ENCODE results near the gene MLEC. TPM values are rescaled to one million over a fixed set of nuclear protein-coding genes. Genes with fewer than 3 reads are reported as not detected.

Gene MLEC
- 139 and 150 TPM in 2 replicates for total RNA-seq

GRCh38 chr12:120686690-120687577, at the start of gene MLEC:
MLEC (plus strand) TSS chr12:120687149; CDS start chr12:120687297, 148 bp downstream.
- DNase-seq (ENCODE audit: low spot score): peak; percentile 100
- H3K36me3 Mint-ChIP-seq (ENCODE audit: low read depth): peaks cover 3% of the 10 kb centered on the region
- peaks cover 48% of the 10 kb centered on the region for H3K4me1 Mint-ChIP-seq (ENCODE audit: low read depth)
- intact Hi-C loops (cut with micrococcal nuclease): loop anchor here (1.0 to 10.0 kb wide), 16 partner anchors 27 to 1838 kb away; partner anchors contain the start of genes ACADS, CAMKK2, COX6A1 and KNTC1
- H3K27ac Mint-ChIP-seq: peak within 1 kb of the TSS; percentile 86
- H3K9me3 Mint-ChIP-seq: no peaks in the 10 kb centered on the region
- H3K4me3 Mint-ChIP-seq: peak within 1 kb of the TSS; percentile 88
- H3K27me3 Mint-ChIP-seq (ENCODE audit: insufficient read depth): no peaks in the 10 kb centered on the region

GRCh38 chr12:120639771-120640721, 46.9 kb upstream of the MLEC start, which contains the start of gene CABP1:
CABP1 (plus strand) TSS chr12:120640626; CDS start chr12:120640686, 60 bp downstream.
- DNase-seq (ENCODE audit: low spot score): peak; percentile 38
- Mint-ChIP-seq H3K4me1 (ENCODE audit: low read depth) (peaks cover 10% of the 10 kb centered on the region), H3K27me3 (ENCODE audit: insufficient read depth) (peaks cover 45% of the 10 kb centered on the region)

GRCh38 chr12:120640861-120641833, 45.8 kb upstream of the MLEC start:
- DNase-seq (ENCODE audit: low spot score): peak; percentile 49
- H3K36me3 Mint-ChIP-seq (ENCODE audit: low read depth): no peaks in the 10 kb centered on the region
- H3K9me3 Mint-ChIP-seq: no peaks in the 10 kb centered on the region
- H3K27ac Mint-ChIP-seq: no peak overlapping the region
- intact Hi-C loops (cut with micrococcal nuclease): loop anchor here (1.0 to 10.0 kb wide), 4 partner anchors 8 to 454 kb away; no protein-coding TSS in a partner anchor
- peaks cover 10% of the 10 kb centered on the region for H3K4me1 Mint-ChIP-seq (ENCODE audit: low read depth)
- H3K27me3 Mint-ChIP-seq (ENCODE audit: insufficient read depth): peaks cover 45% of the 10 kb centered on the region
- H3K4me3 Mint-ChIP-seq: peak overlapping the region; percentile 66

More at GRCh38 chr12:120639771-120640721, 46.9 kb upstream of the MLEC start, which contains the start of gene CABP1:
- H3K9me3 Mint-ChIP-seq: no peaks in the 10 kb centered on the region
- peak within 1 kb of the TSS; percentile 75 for H3K4me3 Mint-ChIP-seq
- H3K36me3 Mint-ChIP-seq (ENCODE audit: low read depth): no peaks in the 10 kb centered on the region
- intact Hi-C loops (cut with micrococcal nuclease): loop anchor here (2.0 to 10.0 kb wide), 3 partner anchors 55 to 455 kb away; no protein-coding TSS in a partner anchor
- H3K27ac Mint-ChIP-seq: no peak within 1 kb of the TSS

- intact Hi-C loops (cut with micrococcal nuclease): loop anchor here (10.0 kb wide), 2 partner anchors 213 to 453 kb away; no protein-coding TSS in a partner anchor
Measured at GRCh38 chr12:120642121-120642520, 44.8 kb upstream of the MLEC start.

GRCh38 chr12:120642826-120643225, 44.1 kb upstream of the MLEC start:
- Mint-ChIP-seq H3K4me3 (no peak overlapping the region), H3K9me3 (no peaks in the 10 kb centered on the region), H3K36me3 (ENCODE audit: low read depth) (no peaks in the 10 kb centered on the region), H3K27ac (no peak overlapping the region), H3K27me3 (ENCODE audit: insufficient read depth) (peaks cover 41% of the 10 kb centered on the region), H3K4me1 (ENCODE audit: low read depth) (peaks cover 17% of the 10 kb centered on the region)
- DNase-seq (ENCODE audit: low spot score): no peak
- intact Hi-C loops (cut with micrococcal nuclease): loop anchor here (10.0 kb wide), 2 partner anchors 212 to 452 kb away; no protein-coding TSS in a partner anchor

More at GRCh38 chr12:120642121-120642520, 44.8 kb upstream of the MLEC start:
- no peak overlapping the region for H3K27ac Mint-ChIP-seq
- H3K4me1 Mint-ChIP-seq (ENCODE audit: low read depth): peaks cover 15% of the 10 kb centered on the region
- no peaks in the 10 kb centered on the region for H3K9me3 Mint-ChIP-seq
- H3K36me3 Mint-ChIP-seq (ENCODE audit: low read depth): no peaks in the 10 kb centered on the region
- DNase-seq (ENCODE audit: low spot score): no peak
- peak overlapping the region; percentile 66 for H3K4me3 Mint-ChIP-seq
- peaks cover 42% of the 10 kb centered on the region for H3K27me3 Mint-ChIP-seq (ENCODE audit: insufficient read depth)

GRCh38 chr12:120643574-120643973, 43.4 kb upstream of the MLEC start:
- Mint-ChIP-seq H3K27me3 (ENCODE audit: insufficient read depth) (peaks cover 42% of the 10 kb centered on the region), H3K4me3 (no peak overlapping the region)

GRCh38 chr12:120646044-120646443, 40.9 kb upstream of the MLEC start:
- H3K4me3 Mint-ChIP-seq: no peak overlapping the region
- H3K4me1 Mint-ChIP-seq (ENCODE audit: low read depth): peaks cover 19% of the 10 kb centered on the region
- H3K27ac Mint-ChIP-seq: no peak overlapping the region
- peaks cover 52% of the 10 kb centered on the region for H3K27me3 Mint-ChIP-seq (ENCODE audit: insufficient read depth)
- intact Hi-C loops (cut with micrococcal nuclease): loop anchor here (1.0 to 10.0 kb wide), 6 partner anchors 209 to 466 kb away; partner anchors contain the start of genes PLA2G1B and SPPL3
- H3K36me3 Mint-ChIP-seq (ENCODE audit: low read depth): no peaks in the 10 kb centered on the region
- H3K9me3 Mint-ChIP-seq: no peaks in the 10 kb centered on the region
- DNase-seq (ENCODE audit: low spot score): no peak

More at GRCh38 chr12:120643574-120643973, 43.4 kb upstream of the MLEC start:
- intact Hi-C loops (cut with micrococcal nuclease): loop anchor here (10.0 kb wide), 2 partner anchors 211 to 451 kb away; no protein-coding TSS in a partner anchor
- no peak for DNase-seq (ENCODE audit: low spot score)
- Mint-ChIP-seq H3K4me1 (ENCODE audit: low read depth) (peaks cover 17% of the 10 kb centered on the region), H3K36me3 (ENCODE audit: low read depth) (no peaks in the 10 kb centered on the region), H3K27ac (no peak overlapping the region), H3K9me3 (no peaks in the 10 kb centered on the region)

- Mint-ChIP-seq H3K27me3 (ENCODE audit: insufficient read depth) (peaks cover 51% of the 10 kb centered on the region), H3K4me1 (ENCODE audit: low read depth) (peaks cover 15% of the 10 kb centered on the region), H3K27ac (no peak overlapping the region), H3K4me3 (no peak overlapping the region), H3K9me3 (no peaks in the 10 kb centered on the region), H3K36me3 (ENCODE audit: low read depth) (no peaks in the 10 kb centered on the region)
- DNase-seq (ENCODE audit: low spot score): no peak
- intact Hi-C loops (cut with micrococcal nuclease): loop anchor here (1.0 to 10.0 kb wide), 8 partner anchors 39 to 465 kb away; partner anchors contain the start of genes ACADS, PLA2G1B and SPPL3
Measured at GRCh38 chr12:120647375-120647755, 39.6 kb upstream of the MLEC start.

GRCh38 chr12:120649442-120650232, 37.3 kb upstream of the MLEC start:
- H3K4me1 Mint-ChIP-seq (ENCODE audit: low read depth): peaks cover 15% of the 10 kb centered on the region
- no peak overlapping the region for H3K27ac Mint-ChIP-seq
- H3K36me3 Mint-ChIP-seq (ENCODE audit: low read depth): no peaks in the 10 kb centered on the region
- intact Hi-C loops (cut with micrococcal nuclease): loop anchor here (1.0 to 10.0 kb wide), 8 partner anchors 8 to 463 kb away; partner anchors contain the start of genes COX6A1, PLA2G1B and SPPL3
- no peak for DNase-seq (ENCODE audit: low spot score)
- peaks cover 54% of the 10 kb centered on the region for H3K27me3 Mint-ChIP-seq (ENCODE audit: insufficient read depth)
- H3K4me3 Mint-ChIP-seq: no peak overlapping the region
- H3K9me3 Mint-ChIP-seq: no peaks in the 10 kb centered on the region

GRCh38 chr12:120650233-120650690, 36.7 kb upstream of the MLEC start:
- intact Hi-C loops (cut with micrococcal nuclease): no loop called here
- no peaks in the 10 kb centered on the region for H3K36me3 Mint-ChIP-seq (ENCODE audit: low read depth)
- no peak for DNase-seq (ENCODE audit: low spot score)
- no peak overlapping the region for H3K4me3 Mint-ChIP-seq
- no peak overlapping the region for H3K27ac Mint-ChIP-seq
- peaks cover 50% of the 10 kb centered on the region for H3K27me3 Mint-ChIP-seq (ENCODE audit: insufficient read depth)
- no peaks in the 10 kb centered on the region for H3K9me3 Mint-ChIP-seq
- H3K4me1 Mint-ChIP-seq (ENCODE audit: low read depth): peaks cover 15% of the 10 kb centered on the region

All from activated T-helper 1 cell treated with anti-CD3 and anti-CD28 coated beads, Interleukin-12 subunit alpha, Interleukin-12 subunit beta, Interleukin-2, Interleukin-4 antibody, amounts not matched to agents 30 ng/mL and 10 ng/mL and 1 ng/mL, durations not matched to agents 14 hours and 24 hours and 36 hours (primary cell).